Suprapubic skin (tissue), 3 donors: ENCODE results near the gene VWA7.

Experiments used
- EP300 ChIP-seq: sonication (generic); formaldehyde crosslinking; IDR thresholded peaks from one replicate; pipeline ENCODE4 v1.6.1; 2017; ENCODE audit warnings: antibody characterized with exemption
- POLR2A ChIP-seq, 2 donors: fragments of 450-650 bp; IDR thresholded peaks; one replicate each; pipeline ENCODE4 v1.6.1; 2017; ENCODE audit warnings: antibody characterized with exemption in 2 of 2, mild to moderate bottlenecking in 2 of 2, moderate library complexity in 2 of 2
- TF ChIP-seq, protein P1 (sequence below), 2 donors: fragments of 200-600 bp in 1 of 2; fragments of 450-650 bp in 1 of 2; sonication (generic) in 1 of 2; IDR thresholded peaks; one replicate each; pipeline ENCODE4 v1.5.1; 2016 to 2019; ENCODE audit warnings: antibody characterized with exemption in 2 of 2, mild to moderate bottlenecking in 1 of 2, moderate library complexity in 1 of 2

- TF ChIP-seq, protein P1, sequence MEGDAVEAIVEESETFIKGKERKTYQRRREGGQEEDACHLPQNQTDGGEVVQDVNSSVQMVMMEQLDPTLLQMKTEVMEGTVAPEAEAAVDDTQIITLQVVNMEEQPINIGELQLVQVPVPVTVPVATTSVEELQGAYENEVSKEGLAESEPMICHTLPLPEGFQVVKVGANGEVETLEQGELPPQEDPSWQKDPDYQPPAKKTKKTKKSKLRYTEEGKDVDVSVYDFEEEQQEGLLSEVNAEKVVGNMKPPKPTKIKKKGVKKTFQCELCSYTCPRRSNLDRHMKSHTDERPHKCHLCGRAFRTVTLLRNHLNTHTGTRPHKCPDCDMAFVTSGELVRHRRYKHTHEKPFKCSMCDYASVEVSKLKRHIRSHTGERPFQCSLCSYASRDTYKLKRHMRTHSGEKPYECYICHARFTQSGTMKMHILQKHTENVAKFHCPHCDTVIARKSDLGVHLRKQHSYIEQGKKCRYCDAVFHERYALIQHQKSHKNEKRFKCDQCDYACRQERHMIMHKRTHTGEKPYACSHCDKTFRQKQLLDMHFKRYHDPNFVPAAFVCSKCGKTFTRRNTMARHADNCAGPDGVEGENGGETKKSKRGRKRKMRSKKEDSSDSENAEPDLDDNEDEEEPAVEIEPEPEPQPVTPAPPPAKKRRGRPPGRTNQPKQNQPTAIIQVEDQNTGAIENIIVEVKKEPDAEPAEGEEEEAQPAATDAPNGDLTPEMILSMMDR (IDR thresholded peaks at IDR 0.05), result no peak
- TF ChIP-seq POLR2A (IDR thresholded peaks at IDR 0.05) (no peak), EP300 (no peak)
Observed at GRCh38 chr6:31720196-31720770, 56.8 kb downstream of the VWA7 start.
